CD4-positive, alpha-beta T cell treated with Interleukin-6 for 4 hours (primary cell): Measurements from ENCODE around the gene CSAD.
A peak's percentile ranks its signal among the peaks of the same experiment; 100 is the strongest.
"Not testable (repeated sequence)": the region's sequence is repeated elsewhere in the genome, so short reads cannot be mapped to it uniquely, and the experiment has no call there.

Source experiments
- DNase-seq: peaks from one replicate; pipeline ENCODE4 v3.0.0-alpha.2; 2020; ENCODE audit warnings: mixed read lengths

Gene CSAD

DNA sequence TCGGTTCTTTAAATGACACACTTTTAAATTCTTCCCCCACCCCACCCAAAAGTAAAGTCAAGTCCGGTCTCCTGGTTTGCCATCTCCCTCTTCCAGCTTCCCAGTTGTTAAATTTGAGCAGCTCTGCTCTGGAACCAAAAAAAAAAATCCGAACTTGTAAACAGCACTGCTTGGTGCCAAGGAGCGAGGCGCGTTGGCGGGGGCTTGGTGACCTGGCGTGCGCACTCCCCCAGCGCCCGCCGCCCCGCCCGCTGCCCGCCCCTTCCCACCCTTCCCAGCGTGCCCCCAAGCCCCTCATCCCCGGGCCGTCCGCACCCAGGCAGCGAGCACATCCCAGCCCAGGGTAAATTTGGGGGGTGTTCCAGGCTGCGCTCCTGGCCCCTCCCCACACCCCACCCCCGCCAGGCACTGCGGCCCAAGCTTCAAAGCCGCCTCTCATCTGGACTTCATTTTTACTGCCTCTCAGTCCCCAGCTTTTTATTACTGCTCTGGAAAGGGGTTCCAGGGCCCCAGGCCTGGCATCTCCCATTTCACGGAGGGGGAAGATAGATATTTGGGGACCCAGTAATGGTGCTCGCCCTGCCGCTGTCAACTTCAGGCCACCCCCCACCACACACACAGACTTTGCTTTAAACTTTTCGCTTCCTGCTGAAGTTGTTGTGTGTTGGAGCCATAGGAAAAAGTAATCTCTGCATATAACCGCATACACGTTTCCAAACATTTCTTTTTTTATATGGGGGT is 38.0 kb upstream of the CSAD start:
- DNase-seq, result no peak

GRCh38 chr12:53217931-53218307 is 37.2 kb upstream of the CSAD start:
- DNase-seq, result peak; percentile 29

DNA sequence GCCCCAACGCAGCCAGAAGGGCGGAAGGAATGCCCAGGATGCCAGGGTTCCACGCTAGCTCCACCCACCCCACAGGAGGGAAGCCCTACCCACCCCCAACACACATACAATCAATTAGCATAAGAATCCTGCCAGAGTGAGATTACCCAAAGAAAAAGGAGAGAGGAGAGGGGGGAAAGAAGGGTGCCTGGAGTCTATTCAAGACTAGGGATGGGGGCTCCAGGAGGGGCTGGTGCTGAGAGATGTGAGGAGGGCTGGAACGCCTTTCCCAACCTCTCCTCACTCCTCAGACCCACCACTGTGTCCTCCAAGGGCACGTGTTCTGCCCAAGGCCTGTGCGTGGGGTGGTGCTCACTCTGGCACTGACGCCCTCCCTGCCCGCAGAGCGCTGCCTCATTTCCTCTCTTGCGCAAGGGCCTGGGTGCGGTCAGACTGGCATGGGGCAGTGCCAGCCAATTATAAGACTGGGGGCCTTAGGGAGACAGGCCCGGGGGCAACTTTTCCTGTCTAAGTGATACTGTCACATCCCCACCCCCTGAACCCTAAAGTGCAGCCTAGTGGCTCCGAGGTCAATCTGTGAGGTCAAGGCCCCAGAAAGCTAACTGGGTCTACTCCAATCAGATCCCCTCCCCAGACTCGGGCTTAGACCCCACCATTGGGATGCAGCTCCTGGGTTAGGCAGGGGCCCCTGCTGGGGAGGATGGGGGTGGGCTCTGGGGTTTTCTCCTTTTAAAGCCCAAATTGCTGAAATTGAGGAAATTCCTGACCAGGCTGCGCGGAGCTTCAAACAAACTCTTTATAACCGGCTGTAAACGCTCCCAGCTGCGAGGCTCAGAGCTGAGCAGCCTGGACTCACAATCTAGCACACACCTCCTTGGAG is 36.6 kb upstream of the CSAD start:
- DNase-seq, result peak; percentile 61

GRCh38 chr12:53215497-53215896 is 34.8 kb upstream of the CSAD start:
- no peak for DNase-seq

DNA sequence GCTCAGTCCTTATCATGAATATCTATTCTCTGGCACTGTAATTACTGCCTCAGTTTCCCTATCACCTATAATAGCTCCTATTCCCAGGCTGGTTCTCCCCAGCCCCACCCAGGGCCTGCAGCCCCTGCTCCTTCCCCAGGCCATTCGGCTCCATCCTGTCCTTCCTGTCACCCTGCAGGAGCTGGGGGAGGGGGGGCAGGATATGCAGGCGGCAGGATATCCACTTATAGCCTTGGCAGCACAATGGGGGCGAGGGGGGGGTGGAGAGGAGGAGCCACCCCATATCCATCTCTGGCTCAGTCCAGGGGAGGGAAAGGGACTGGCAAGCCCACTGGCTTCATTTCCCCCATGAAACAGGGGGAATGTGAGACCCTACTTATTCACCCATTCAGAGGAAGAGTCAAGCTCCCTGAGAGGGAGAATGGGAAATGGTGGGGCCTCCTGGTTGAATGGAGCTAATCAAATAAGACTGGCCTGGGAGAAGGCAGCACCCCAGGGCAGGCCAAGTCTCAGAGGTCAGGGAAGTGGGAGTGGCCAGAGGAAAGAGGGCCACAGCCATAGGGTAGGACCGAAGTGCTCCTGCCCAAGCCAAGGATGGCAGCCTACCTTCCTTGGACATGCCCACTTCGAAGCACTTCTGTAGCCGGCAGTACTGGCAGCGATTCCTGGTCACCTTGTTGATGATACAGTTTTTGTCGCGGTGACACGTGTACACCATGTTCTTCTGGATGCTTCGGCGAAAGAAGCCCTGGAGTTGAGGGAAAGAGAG is 34.1 kb upstream of the CSAD start:
- peak; percentile 2 for DNase-seq

DNA sequence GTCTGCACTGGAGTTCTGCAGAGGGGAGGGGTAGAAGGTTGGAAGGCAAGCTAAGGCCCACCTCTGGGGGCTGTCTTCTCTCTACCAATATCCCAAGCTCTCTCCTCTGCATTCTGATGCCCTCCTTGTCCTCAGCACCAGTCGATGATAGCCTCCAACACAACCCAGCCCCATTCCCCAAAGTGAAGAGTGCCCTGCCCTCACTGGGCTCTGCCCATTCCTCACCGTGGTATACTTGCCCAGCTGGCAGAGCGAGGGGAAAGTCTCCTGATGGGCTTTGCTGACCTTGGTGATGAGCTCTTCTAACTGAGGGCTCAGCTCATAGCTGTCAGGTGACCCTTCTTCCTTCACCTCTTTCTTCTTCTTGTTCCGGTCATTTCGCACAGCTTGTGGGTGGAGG is 33.5 kb upstream of the CSAD start:
- peak; percentile 1 for DNase-seq

GRCh38 chr12:53213348-53213747 is 32.6 kb upstream of the CSAD start:
- peak; percentile 90 for DNase-seq

DNA sequence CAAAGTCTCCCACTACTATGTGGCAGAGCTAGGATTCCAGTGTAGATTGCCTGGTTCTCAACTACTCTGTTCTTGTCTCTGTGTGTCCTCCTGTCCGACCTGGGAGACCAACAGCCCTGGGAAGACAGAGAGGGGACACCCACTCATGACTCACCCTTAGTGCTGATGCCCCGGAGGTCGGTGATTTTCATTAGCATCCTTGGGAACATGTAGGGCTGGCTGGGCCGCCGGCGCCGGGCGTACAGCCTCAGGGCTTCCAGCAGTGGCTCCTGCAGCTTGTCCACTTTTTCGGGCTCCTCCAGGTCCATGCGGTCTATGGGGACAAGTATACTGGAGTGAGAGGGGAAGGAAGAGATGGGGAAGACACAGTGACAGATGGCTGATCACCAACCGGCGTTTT is 32.2 kb upstream of the CSAD start:
- no peak for DNase-seq

- peak; percentile 53 for DNase-seq
Measured at GRCh38 chr12:53211476-53212381, 31.0 kb upstream of the CSAD start.

DNA sequence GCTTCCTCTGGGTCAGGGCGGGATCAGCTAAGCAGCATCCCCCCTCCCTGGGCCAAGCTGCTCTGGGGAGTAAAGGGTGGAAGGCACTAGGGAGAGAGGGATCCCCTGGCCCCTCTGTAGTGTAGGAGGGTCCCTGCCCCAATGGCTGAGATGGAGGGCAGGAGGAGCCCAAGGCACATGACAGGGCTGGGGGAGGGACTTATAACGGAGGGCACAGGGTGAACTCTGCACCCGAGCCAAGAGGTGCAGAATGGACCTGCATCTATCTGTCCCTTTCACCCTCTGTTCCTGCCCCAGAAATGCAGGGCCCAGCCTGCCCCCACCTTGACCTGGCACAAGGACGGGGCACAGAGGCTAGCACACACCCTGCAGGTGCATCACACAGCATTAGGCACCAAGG is 30.1 kb upstream of the CSAD start:
- no peak for DNase-seq

DNA sequence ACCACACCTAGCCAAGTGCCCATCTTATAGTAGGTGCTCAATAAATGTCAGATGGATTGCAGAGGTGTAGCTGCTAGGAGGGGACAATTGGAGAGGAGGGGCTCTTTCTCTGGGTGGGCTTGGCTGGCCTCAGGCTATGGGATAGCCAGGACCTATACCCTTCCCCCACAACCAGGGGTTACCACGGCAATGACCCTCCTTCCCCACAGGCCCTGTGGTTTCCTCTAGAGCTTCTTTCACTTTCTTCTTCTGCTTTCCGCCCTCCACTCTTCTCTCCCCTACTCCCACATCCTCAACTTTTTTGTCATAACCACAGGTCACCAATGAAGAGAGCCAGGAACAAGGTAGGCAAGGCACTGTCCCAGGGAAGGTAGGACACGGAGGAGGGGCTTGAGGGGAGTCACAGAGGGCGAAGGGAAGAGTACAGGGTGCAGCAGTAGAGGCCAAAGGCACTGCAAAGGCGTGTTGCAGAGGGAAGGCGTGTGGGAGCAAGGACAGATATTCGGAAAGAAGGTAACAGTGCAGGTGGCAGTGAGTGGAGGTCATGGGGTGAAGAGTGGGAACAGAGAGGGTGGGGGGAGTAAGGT is 28.2 kb upstream of the CSAD start:
- DNase-seq, result peak; percentile 43

DNA sequence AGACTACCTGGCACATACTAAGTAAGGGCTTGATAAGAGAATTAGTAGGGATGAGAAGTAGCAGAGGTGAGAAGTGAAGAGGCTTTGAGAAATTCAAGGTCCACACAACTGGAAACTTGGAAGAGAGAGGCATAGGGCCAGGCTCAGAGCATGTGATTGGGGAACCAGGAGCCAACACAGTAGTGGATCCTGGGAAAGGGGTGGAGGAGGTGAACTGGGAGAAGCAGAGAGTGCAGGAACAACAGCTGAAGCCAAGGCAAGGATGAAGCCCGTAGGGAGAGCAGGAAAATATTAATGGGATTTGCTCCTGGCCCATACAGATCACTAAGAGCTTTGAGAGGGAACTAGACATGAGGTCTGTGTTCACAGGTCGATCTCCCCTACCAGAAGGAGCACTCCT is 27.7 kb upstream of the CSAD start:
- no peak for DNase-seq

DNA sequence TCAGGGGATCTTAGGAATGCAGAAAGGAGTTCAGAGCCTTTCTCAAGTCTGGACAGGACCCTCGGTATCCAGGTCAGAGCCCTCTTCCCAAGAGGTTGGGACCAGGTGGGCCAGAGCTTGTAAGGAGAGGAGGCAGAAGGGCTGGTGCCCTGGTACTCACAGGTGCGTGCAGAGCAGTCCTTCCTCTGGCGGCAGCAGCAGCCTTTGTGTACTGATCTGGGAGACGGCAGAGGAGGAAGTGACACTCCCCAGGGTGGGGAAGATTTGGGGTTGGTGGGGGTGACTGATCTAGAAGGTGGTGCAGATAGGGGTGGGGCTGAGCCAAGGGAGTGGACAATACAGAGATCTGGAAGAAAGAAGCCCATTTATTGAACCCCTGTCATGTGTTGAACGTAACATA is 26.3 kb upstream of the CSAD start, which contains the start of gene ITGB7:
TSS of gene ITGB7 (minus strand) at position 210 of the 400 bp plus-strand sequence. CDS start 6,808 bp downstream, outside the sequence.
- DNase-seq, result peak; percentile 85

GRCh38 chr12:53205747-53206419 is 25.2 kb upstream of the CSAD start:
- DNase-seq, result peak; percentile 75

DNA sequence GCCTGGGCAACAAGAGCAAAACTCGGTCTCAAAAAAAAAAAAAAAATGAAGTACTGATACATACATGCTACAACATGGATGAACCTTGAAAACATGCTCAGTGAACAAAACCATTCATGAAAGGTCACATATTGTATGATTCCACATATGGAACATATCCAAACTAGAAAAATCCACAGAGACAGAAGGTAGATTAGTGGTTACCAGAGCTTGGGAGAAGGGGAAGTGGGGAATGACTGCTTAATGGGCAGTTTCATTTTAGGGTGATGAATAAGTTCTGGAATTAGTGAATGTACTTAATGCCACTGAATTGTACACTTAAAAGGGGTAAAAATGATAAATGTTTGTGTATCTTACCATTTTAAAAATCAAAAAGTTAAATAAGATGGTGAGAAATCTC is 23.6 kb upstream of the CSAD start:
- DNase-seq, result no peak

DNA sequence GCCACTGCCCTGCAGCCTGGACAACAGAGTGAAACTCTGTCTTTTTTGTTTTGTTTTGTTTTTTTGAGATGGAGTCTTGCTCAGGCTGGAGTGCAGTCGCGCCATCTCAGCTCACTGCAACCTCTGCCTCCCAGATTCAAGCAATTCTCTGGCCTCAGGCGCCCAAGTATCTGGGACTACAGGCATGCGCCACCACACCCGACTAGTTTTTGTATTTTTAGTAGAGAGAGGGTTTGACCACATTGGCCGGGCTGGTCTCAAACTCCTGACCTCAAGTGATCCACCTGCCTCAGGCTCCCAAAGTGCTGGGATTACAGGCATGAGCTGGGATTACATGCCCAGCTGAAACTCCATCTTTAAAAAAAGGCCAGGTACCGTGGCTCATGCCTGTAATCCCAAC is 21.6 kb upstream of the CSAD start:
- not testable (repeated sequence) for DNase-seq

- no peak for DNase-seq
Measured at GRCh38 chr12:53201639-53202038, 20.9 kb upstream of the CSAD start.

DNA sequence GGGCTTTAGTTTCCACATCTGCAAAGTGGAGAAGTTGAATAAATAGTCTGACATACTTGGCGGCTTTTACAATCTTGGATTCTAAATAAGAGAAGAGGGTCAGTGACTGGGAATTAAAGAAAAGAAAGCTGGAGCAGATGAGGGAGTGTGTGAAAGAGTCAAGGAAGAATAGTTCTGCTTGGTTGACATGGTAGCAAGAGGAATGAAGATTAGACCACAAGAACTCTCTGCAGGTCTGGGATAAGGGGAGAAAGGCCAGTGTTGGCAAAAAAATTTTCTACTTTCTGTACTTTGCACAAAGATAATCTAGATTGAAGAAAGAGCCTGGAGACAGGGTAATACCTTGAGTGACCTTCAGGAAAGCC is 20.4 kb upstream of the CSAD start:
- no peak for DNase-seq

DNA sequence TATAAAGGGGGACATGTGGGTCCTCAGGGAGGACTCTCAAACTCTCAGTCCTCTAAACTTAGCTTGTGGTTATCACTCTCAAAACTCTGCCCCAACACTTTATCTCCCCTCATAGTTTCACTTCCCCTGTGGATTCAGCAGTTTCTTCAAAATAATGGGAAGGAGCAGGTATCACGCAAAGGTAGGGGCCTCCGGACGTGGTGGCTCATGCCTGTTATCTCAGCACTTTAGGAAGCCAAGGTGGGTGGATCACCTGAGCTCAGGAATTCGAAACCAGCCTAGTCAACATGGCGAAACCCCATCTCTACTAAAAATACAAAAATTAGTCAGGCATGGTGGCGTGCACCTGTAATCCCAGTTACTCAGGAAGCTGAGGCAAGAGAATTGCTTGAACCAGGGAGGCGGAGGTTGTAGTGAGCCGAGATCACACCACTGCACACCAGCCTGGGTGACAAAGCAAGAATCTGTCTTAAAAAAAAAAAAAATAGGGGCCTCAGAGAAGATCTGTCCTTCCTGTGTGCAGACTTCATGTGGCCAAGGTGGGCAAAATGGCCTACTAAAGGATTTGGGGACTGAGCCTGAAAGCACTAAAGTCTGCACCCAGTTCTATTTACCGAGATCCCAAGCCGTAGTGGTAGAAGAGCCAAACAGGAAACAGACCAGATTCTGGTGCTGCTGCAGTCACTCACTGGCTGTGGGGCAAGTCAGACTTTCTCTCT is 19.9 kb upstream of the CSAD start:
- DNase-seq, result peak; percentile 53

DNA sequence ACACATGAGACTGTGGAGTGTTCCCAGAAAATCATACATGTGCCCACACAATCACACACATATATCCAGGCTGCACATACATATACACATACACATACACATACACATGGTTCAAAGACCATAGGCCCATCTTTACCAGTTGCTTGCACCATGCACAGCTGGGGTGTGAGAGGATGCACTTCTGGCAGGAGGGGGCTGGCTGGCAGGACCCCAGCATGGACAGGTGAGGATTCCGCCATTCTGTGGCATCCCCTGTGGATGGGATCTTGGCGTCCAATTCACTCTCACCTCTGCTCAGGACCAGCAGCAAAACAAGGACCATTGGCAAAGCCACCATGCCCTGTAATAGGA is 19.4 kb upstream of the CSAD start:
- no peak for DNase-seq

GRCh38 chr12:53199700-53200099 is 19.0 kb upstream of the CSAD start:
- no peak for DNase-seq
